ENCODE results near the gene DDAH1.

DDAH1 gene

GRCh38 chr1:85297855-85298629 is 166.9 kb downstream of the DDAH1 start:
- peak; percentile 48 for DNase-seq
- Mint-ChIP-seq H3K36me3 (no peaks in the 10 kb centered on the region), H3K4me1 (peaks cover 9% of the 10 kb centered on the region), H3K27ac (no peak overlapping the region), H3K4me3 (no peak overlapping the region), H3K9me3 (no peaks in the 10 kb centered on the region), H3K27me3 (peaks cover 23% of the 10 kb centered on the region)
- CTCF ChIA-PET: interaction anchor here (0.7 to 1.9 kb wide), 3 partner anchors 10 to 22 kb away, joined by 3 to 6 read pairs (median 3); no protein-coding TSS in a partner anchor

DNA sequence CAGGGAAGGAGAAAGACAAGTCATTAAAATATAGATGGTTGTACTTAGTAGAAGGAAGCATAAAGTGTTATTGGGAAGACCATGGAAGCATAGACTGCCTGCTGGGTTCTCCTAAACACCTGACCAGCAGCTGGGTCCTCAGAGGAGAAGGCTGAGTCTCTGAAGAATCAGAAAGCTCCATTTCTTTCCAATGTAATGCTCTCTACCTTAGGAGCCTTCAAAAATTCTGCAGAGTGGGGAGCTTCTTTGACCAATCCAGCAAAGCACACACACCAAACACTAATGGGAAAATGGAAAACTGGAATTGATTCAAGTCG is 167.5 kb downstream of the DDAH1 start:
- no peak overlapping the region for H3K4me3 Mint-ChIP-seq
- CTCF ChIA-PET: interaction anchor here (0.7 to 1.9 kb wide), 3 partner anchors 11 to 22 kb away, joined by 3 to 6 read pairs (median 3); no protein-coding TSS in a partner anchor
- no peak for DNase-seq
- H3K4me1 Mint-ChIP-seq: peaks cover 9% of the 10 kb centered on the region
- no peak overlapping the region for H3K27ac Mint-ChIP-seq
- H3K9me3 Mint-ChIP-seq: no peaks in the 10 kb centered on the region
- no peaks in the 10 kb centered on the region for H3K36me3 Mint-ChIP-seq
- peaks cover 18% of the 10 kb centered on the region for H3K27me3 Mint-ChIP-seq

DNA sequence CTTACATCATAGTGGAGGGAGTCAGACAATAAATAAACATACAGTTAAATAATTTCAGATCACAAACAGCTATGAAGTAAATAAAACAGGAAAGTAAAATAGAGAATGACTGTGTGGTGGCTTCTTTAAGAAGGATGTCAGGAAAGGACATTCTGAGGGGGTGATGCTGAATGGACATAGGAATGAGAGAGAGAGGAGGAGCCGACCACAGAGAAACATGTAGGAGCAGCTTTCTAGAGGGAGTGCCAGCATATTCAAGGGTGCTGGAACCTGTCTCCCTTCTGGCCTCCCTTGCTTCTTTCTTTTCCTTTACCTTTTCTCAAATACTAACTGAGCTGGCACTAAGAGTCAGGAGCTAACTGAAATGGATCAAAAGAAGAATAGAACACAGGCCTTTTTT is 168.0 kb downstream of the DDAH1 start:
- H3K4me3 Mint-ChIP-seq: no peak overlapping the region
- H3K36me3 Mint-ChIP-seq: no peaks in the 10 kb centered on the region
- peaks cover 18% of the 10 kb centered on the region for H3K27me3 Mint-ChIP-seq
- no peak for DNase-seq
- H3K4me1 Mint-ChIP-seq: peaks cover 9% of the 10 kb centered on the region
- no peak overlapping the region for H3K27ac Mint-ChIP-seq
- CTCF ChIA-PET: interaction anchor here (0.9 to 1.9 kb wide), 3 partner anchors 11 to 38 kb away, joined by 3 to 6 read pairs (median 3); partner anchors contain the start of gene C1orf52
- no peaks in the 10 kb centered on the region for H3K9me3 Mint-ChIP-seq

- Mint-ChIP-seq H3K36me3 (no peaks in the 10 kb centered on the region), H3K4me1 (peaks cover 9% of the 10 kb centered on the region), H3K4me3 (no peak overlapping the region), H3K27ac (no peak overlapping the region), H3K27me3 (peaks cover 20% of the 10 kb centered on the region), H3K9me3 (no peaks in the 10 kb centered on the region)
- CTCF ChIA-PET: interaction anchor here (1.1 kb wide), 2 partner anchors 13 to 351 kb away, joined by 4 read pairs; no protein-coding TSS in a partner anchor
- no peak for DNase-seq
These were observed 169.3 kb downstream of the DDAH1 start for GRCh38 chr1:85295654-85296053.

DNA sequence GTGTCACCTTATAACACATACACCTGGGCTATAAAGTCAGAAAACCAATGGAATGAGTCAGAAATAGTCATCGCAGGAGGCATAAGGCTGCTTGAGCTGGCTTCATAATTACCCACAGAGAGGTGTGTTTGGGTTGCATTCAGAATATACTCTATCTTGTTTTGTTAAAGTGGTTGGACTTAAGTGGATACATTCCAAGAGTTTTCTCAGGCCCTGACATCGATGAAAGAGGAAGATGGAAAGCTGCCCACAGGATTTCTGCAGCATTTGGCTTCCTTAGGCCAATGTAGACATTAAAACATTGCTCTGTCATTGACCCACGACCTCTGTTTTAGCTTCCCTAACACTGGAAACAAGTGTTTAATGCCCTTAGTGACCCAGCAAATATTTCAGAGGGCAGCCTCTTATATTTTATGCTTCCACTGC is 169.9 kb downstream of the DDAH1 start:
- DNase-seq: no peak
- no peak overlapping the region for H3K27ac Mint-ChIP-seq
- peaks cover 19% of the 10 kb centered on the region for H3K27me3 Mint-ChIP-seq
- H3K36me3 Mint-ChIP-seq: no peaks in the 10 kb centered on the region
- H3K4me3 Mint-ChIP-seq: no peak overlapping the region
- CTCF ChIA-PET: interaction anchor here (0.5 to 1.1 kb wide), 2 partner anchors 350 to 1822 kb away, joined by 3 to 4 read pairs; no protein-coding TSS in a partner anchor
- peaks cover 9% of the 10 kb centered on the region for H3K4me1 Mint-ChIP-seq
- no peaks in the 10 kb centered on the region for H3K9me3 Mint-ChIP-seq

- H3K36me3 Mint-ChIP-seq: no peaks in the 10 kb centered on the region
- no peak for DNase-seq
- CTCF ChIA-PET: no interaction called here
- H3K9me3 Mint-ChIP-seq: no peaks in the 10 kb centered on the region
- H3K4me1 Mint-ChIP-seq: no peaks in the 10 kb centered on the region
- H3K27ac Mint-ChIP-seq: no peak overlapping the region
- H3K4me3 Mint-ChIP-seq: no peak overlapping the region
- peaks cover 19% of the 10 kb centered on the region for H3K27me3 Mint-ChIP-seq
These were observed 174.1 kb downstream of the DDAH1 start for GRCh38 chr1:85290826-85291225.

DNA sequence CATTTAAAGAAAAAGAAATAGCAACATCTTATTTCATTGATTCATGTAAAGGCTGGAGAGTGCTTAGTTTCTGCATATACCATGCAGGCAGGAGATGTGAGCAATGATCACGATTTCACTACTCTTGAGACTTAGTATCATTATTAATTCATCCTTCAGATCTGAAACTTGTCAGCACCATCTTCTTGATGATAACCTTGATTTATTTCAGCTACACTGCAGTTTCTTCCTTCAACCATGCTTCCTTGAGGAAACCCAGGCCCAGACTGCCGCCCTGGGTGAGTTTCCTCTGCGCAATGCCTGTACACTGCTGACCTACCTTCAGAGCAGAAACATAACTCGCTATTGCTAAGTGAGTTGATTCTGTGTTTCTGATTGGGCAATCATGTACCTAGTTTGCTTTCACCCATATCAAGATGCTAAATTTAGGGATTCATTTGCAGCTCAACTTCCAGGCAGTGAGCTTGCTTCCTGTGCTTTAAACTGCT is 175.1 kb downstream of the DDAH1 start:
- Mint-ChIP-seq H3K27ac (no peak overlapping the region), H3K36me3 (no peaks in the 10 kb centered on the region), H3K4me1 (no peaks in the 10 kb centered on the region), H3K9me3 (no peaks in the 10 kb centered on the region), H3K27me3 (peaks cover 20% of the 10 kb centered on the region), H3K4me3 (no peak overlapping the region)
- CTCF ChIA-PET: no interaction called here
- no peak for DNase-seq

GRCh38 chr1:85289207-85289847 is 175.6 kb downstream of the DDAH1 start:
- peaks cover 20% of the 10 kb centered on the region for H3K27me3 Mint-ChIP-seq
- no peaks in the 10 kb centered on the region for H3K4me1 Mint-ChIP-seq
- DNase-seq: no peak
- no peak overlapping the region for H3K4me3 Mint-ChIP-seq
- no peaks in the 10 kb centered on the region for H3K36me3 Mint-ChIP-seq
- no peak overlapping the region for H3K27ac Mint-ChIP-seq
- H3K9me3 Mint-ChIP-seq: no peaks in the 10 kb centered on the region
- CTCF ChIA-PET: interaction anchor here (1.3 kb wide), 1 partner anchor 344 kb away, joined by 3 read pairs; no protein-coding TSS in a partner anchor

GRCh38 chr1:85284202-85284601 is 180.8 kb downstream of the DDAH1 start:
- H3K4me1 Mint-ChIP-seq: peaks cover 5% of the 10 kb centered on the region
- no peak overlapping the region for H3K4me3 Mint-ChIP-seq
- CTCF ChIA-PET: interaction anchor here (1.0 kb wide), 1 partner anchor 8 kb away, joined by 3 read pairs; no protein-coding TSS in a partner anchor
- no peak overlapping the region for H3K27ac Mint-ChIP-seq
- no peak for DNase-seq
- peaks cover 30% of the 10 kb centered on the region for H3K27me3 Mint-ChIP-seq
- H3K36me3 Mint-ChIP-seq: no peaks in the 10 kb centered on the region
- no peaks in the 10 kb centered on the region for H3K9me3 Mint-ChIP-seq

- CTCF ChIA-PET: interaction anchor here (1.0 kb wide), 1 partner anchor 8 kb away, joined by 3 read pairs; no protein-coding TSS in a partner anchor
- no peak overlapping the region for H3K27ac Mint-ChIP-seq
- no peak for DNase-seq
- peaks cover 11% of the 10 kb centered on the region for H3K4me1 Mint-ChIP-seq
- no peaks in the 10 kb centered on the region for H3K9me3 Mint-ChIP-seq
- H3K27me3 Mint-ChIP-seq: peaks cover 35% of the 10 kb centered on the region
- H3K4me3 Mint-ChIP-seq: no peak overlapping the region
- no peaks in the 10 kb centered on the region for H3K36me3 Mint-ChIP-seq
These were observed 181.3 kb downstream of the DDAH1 start for GRCh38 chr1:85283475-85284199.

GRCh38 chr1:85282424-85282823 is 182.5 kb downstream of the DDAH1 start:
- DNase-seq: no peak
- H3K9me3 Mint-ChIP-seq: no peaks in the 10 kb centered on the region
- H3K27ac Mint-ChIP-seq: no peak overlapping the region
- CTCF ChIA-PET: no interaction called here
- H3K4me3 Mint-ChIP-seq: no peak overlapping the region
- peaks cover 30% of the 10 kb centered on the region for H3K27me3 Mint-ChIP-seq
- H3K4me1 Mint-ChIP-seq: peaks cover 12% of the 10 kb centered on the region
- no peaks in the 10 kb centered on the region for H3K36me3 Mint-ChIP-seq

DNA sequence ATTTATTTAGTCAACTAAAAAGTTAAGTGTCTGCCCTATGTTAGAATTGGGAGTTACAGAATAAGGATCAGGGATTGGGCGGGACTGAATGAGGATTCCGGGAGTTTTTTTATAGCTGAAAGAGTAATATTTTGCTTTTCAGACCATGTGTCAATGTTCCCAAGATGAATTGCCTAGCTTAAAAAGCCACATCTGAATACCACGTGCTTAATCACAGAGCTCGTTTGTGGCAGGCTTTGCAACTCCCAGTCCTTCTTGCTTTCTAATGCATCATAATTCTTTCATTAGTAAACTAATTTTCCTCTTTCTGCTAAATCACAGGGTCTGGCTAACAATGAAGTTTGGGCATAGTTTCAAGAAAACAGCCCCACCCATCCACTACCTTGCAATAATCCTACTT is 184.3 kb downstream of the DDAH1 start:
- DNase-seq: no peak
- CTCF ChIA-PET: no interaction called here
- Mint-ChIP-seq H3K27ac (no peak overlapping the region), H3K4me1 (peaks cover 18% of the 10 kb centered on the region), H3K27me3 (peaks cover 26% of the 10 kb centered on the region), H3K4me3 (no peak overlapping the region), H3K9me3 (no peaks in the 10 kb centered on the region), H3K36me3 (no peaks in the 10 kb centered on the region)

GRCh38 chr1:85279458-85280080 is 185.4 kb downstream of the DDAH1 start:
- no peak overlapping the region for H3K4me3 Mint-ChIP-seq
- H3K4me1 Mint-ChIP-seq: peaks cover 28% of the 10 kb centered on the region
- no peak overlapping the region for H3K27ac Mint-ChIP-seq
- no peak for DNase-seq
- peaks cover 26% of the 10 kb centered on the region for H3K27me3 Mint-ChIP-seq
- H3K36me3 Mint-ChIP-seq: peaks cover 4% of the 10 kb centered on the region
- CTCF ChIA-PET: interaction anchor here (1.0 to 2.4 kb wide), 2 partner anchors 21 to 24 kb away, joined by 3 to 5 read pairs; partner anchors contain the start of gene C1orf52
- H3K9me3 Mint-ChIP-seq: no peaks in the 10 kb centered on the region
